ENCODE results near the gene UGT8.

Gene UGT8

GRCh38 chr4:114691865-114692264, 93.3 kb downstream of the UGT8 start:
- no peak for DNase-seq (ENCODE audit: low spot score)

- no peak for DNase-seq (ENCODE audit: low spot score)
These were observed 94.4 kb downstream of the UGT8 start for GRCh38 chr4:114692958-114693357.

- DNase-seq (ENCODE audit: low spot score) = no peak
These were observed 96.2 kb downstream of the UGT8 start for GRCh38 chr4:114694770-114695169.

- no peak for DNase-seq (ENCODE audit: low spot score)
These were observed 99.6 kb downstream of the UGT8 start for GRCh38 chr4:114698231-114698630.

- no peak for DNase-seq (ENCODE audit: low spot score)
These were observed 102.9 kb downstream of the UGT8 start for GRCh38 chr4:114701491-114701890.

- DNase-seq (ENCODE audit: low spot score) = no peak
These were observed 118.8 kb downstream of the UGT8 start for GRCh38 chr4:114717432-114717831.

GRCh38 chr4:114725066-114725465, 126.5 kb downstream of the UGT8 start:
- DNase-seq (ENCODE audit: low spot score) = no peak

- no peak for DNase-seq (ENCODE audit: low spot score)
These were observed 128.9 kb downstream of the UGT8 start for GRCh38 chr4:114727461-114727860.
